GM18508 (cell line): Measurements from ENCODE around the gene MAP3K4.

Experiments used
- ATAC-seq: cut with Tn5 transposase; IDR thresholded peaks from one replicate; pipeline ENCODE4 v1.9.1; 2021; ENCODE audit warnings: moderate number of reproducible peaks; ENCODE audit not compliant: insufficient read depth, unreplicated experiment

MAP3K4 gene

DNA sequence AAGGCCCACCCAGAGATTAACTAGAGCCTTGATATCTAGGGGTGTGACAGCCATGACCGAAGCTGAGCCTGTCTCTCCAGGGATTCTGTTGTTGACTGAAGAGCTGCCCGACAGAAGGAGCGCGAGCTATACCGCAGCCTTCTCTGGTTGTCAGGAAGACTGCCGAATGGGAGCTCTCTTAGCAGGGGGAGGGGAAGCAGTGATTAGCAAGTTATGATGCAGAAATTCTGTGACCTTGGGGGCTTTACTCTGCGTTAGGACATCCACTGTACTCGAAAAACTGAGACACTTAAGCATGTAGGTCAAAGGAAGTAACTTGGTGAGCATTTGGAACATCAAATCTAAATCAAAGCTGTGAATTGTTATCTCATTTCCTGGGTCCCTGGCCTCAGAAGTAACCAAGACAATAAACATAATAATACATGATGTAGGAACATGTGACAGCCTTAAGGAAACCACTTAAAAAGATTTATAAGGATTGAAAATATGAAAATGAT, 84.7 kb downstream of the MAP3K4 start:
- ATAC-seq, result no peak

DNA sequence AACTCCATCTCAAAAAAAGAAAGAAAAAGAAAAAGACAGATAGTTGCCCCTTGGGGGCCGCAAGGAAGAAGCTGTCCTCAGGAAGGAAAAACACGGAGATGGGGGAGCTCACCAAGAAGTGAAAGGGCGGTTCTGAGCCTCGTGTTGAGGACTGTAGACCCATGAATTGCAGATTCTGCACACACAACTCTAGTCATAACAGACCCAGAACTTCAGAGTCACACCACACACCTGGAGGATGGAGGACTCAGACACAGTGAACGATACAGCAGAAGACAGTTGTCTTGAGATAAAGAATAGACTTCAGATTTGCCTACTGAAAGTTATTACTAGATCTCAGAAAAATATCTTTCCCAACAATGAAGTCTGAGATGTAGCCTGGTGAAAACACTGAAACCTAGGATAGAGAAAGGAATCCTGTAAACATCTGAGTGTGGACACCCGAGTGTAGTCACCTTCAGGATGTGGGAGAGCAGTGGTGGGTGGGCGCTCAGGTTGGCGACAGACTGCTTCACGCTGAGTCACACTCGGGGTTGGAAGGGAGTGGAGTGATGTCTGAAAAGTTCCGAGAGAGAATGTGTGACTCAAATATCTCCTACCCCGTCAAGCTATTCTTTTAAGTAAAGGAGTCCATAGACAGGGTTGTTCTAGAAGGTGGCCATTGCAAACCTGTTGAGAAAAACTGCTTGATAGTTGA, 88.1 kb downstream of the MAP3K4 start:
- no peak for ATAC-seq

DNA sequence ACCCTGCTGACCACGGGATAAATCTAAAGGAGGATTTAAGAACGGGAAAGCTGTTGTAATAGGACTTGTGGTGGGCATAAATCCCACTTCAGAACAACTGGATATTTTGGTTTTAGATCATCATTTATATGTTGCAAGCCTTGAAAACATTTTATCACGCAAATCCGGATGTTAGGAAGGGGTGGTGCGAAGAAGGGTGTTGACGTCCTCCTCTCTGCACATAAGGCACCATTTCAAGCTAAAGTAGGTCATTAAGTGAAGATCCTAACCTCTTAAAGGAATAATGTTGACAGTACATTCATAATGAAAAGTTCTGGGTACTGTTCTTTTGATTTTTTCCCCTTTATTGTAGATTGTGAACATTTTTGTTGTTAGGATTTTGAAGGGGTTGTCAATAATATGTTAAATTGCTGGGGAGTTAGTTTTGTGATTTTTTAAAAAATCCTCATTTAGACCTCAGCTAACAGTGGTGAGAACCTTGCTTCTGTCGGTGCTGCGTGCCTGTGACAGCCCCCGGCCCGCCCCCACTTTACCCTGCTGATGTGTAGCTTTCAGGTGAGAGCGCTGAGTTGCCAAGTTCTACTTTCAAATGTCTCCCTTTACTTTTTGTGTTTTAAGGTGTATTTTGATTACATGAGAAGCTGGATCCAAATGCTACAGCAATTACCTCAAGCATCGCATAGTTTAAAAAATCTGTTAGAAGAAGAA, 88.8 kb downstream of the MAP3K4 start:
- ATAC-seq, result no peak

DNA sequence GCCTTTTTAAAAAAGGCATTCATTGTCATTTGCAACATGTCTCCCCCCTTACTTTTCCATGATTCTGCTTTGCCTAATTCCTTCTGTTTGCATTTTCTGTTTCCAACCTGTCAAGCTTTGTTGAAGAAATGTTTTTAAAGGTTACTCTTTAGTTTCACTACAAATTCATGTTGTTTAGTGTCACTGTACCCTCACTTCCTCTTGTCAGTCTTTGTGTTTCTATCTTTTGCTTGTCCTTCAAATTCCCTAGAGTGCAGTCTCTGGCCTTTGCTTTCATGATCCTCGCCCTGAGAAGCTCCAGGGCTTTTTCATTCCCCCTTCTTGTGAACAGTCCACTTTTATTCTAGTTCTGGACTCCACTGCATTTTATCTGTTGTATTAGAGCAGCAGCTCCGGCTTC, 90.6 kb downstream of the MAP3K4 start:
- no peak for ATAC-seq

DNA sequence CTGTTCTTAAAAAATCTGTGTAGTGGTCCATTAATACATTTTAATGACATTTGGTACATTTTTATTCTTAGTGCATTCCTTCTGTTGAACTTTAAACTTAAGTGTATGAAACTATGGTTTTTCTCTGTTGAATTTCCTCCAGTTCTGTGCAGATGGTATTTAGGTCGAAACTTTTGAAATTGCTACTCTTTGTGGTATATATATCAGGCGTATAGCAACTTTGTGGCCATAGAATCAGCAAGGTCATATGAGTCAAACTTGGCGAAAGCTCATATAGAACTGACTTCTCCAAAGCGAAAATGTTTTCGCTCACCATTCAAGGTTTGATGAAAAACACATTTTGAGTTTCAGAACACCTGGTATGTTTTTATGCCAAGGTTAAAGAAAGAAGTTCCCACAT, 93.7 kb downstream of the MAP3K4 start:
- no peak for ATAC-seq

DNA sequence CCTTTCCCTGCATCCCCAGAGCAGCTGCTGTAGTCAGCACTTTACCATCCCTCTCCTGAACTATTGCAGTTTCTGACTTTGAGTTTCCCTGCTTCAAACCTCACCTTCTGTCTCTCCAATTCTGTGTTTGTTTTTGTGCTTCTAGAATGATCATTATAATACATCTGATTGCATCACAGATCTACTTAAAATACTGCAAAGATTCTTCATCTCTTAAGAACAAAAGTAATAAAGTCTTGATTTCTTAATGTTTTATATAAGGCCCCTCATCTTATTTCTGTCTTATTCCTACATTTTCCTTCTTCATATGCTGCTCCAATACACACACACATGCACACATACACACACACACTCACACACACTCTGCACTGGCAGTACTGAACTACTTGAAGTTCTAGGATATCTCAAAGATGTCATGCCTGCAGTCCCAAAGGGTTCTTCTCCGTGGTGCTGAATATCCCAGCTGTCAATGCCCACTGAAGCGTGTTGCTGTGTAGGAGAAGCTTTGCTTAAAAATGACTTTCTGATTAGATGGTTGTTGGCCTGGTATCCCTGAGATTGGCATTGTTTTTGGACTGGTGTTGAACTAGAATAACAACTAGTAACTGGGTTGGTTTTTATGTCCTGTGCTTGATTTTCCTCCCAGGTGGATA, 97.2 kb downstream of the MAP3K4 start:
- no peak for ATAC-seq

DNA sequence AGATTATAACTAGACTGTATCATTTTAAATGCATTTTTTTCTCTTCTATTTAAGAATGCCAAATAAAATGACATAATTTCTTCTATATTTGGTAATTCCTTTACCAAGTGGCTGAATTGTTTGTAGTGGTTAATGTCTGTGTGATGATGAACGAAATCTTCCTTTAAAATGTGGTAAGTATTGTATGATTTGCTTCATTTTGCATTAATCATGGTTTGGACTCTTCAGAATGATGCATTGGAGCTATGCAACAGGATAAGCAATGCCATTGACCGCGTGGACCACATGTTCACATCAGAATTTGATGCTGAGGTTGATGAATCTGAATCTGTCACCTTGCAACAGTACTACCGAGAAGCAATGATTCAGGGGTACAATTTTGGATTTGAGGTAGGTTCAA, 99.6 kb downstream of the MAP3K4 start:
- ATAC-seq, result no peak

DNA sequence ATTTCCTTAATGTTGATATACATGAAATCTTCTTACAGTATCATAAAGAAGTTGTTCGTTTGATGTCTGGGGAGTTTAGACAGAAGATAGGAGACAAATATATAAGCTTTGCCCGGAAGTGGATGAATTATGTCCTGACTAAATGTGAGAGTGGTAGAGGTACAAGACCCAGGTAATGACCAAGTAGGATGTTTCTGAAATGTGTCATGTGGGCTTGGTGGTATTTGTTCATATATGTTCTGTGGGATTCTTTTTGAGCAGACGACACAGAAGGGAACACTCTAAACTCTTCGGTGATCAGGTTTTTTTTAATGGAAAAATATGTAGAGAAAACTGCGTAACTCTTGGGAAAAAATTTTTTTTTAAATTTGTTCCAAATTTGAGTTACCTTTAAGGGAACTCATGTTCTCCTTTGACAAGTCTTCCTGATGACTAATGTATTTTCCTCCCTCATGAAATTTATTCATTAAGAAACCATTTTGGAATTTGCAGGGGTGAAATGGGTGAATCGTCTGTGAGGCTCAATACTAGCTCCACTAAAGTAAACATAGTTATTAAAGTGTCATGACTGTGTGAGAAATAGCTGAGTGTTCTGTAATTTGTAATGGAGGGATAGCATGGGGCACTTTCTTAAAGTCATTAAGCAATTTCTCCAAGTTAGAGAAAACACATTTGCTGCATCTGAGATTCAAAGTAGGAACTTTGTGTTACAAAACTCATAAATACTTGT, 100.6 kb downstream of the MAP3K4 start:
- ATAC-seq, result no peak

DNA sequence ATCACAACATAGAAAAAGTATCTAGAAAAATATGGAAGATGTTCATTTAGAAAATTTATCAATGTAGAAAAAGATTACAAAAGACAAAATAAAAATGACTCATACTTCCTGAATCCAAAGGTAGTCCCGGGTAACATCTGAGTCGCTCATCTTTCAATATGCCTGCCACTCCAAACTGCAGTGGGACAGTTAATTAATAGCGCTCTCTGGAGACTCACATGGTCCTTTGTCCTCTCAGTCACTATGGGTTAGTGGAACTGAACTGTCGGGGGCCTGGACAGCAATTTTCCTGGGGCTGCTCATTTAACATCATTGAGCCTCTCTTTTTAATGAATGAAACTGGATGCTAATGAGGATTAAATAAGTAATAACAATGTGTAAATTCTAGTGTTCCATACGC, 103.4 kb downstream of the MAP3K4 start:
- no peak for ATAC-seq

DNA sequence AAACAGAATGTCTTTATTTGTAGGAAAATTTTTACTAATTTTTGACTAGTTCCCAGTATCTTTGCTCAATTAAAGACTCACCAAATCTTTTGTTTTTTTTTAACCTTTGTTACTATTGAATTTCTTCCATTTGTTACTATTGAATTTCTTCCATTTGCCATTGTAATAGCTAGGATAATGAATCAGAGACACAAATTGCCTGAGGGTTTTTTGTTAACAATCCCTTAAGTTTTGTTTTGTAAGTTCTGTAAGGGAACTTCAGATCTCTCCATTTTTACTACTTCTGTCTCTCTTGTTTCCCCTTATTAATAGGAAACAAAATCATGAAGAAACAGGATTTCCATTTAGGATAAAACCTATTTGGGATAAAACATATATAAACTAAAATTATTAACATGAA, 104.3 kb downstream of the MAP3K4 start:
- no peak for ATAC-seq

DNA sequence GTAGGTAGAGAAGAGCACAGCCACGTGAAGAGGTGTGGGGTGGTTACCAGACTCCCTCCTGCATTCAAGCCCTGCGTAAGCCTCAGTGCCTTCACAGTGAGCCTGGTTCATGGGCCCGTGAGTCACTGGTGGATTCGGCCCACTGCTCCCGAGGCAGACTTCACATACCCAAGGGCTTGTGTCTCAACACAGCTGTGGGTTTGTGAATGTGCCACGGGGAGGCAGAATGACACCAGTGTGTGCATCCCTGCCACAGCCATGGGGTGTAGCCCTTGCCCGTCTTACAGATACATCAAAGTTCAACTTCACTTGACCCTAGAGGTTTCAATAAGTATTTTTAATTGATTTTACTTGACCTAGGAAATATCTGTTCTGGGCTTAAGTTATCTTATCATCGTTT, 108.5 kb downstream of the MAP3K4 start:
- ATAC-seq, result no peak

DNA sequence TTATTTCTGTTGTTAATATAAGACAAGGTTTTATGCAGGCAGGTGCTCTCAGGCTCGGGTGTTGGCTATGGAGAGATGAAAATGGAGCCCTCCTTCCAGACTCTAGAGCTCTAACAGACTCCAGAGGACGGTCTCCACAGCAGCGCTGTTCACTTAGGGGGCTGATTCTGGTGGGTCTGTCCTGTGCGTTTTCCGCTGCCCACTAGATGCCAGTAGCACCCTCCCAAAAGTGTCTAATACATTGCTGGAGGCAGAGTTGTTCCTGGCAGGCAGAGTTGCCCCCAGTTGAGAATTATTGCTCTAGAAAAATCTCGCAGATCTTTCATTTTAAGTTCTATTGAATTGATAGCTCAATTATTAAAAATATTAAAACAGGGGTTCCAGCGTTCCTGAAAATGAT, 109.9 kb downstream of the MAP3K4 start:
- no peak for ATAC-seq

DNA sequence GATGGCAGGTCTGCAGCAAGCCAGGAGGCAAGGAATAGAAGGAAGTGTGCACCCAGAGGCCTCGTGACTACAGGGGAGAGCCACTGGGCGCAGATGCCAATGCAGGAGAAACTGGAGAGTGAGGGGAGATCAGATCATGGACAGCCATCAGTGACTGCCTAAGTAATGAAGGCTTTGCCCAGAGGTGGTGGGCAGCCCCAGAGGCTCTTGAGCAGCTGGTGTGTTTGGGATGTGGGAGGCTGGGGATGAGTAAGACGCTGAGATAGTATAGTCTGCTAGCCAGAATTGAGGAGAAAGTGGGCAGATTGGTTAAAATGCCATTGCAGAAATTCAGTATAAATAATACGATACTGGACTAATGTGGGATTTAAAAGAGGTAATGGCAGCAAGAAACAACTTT, 111.9 kb downstream of the MAP3K4 start:
- no peak for ATAC-seq

DNA sequence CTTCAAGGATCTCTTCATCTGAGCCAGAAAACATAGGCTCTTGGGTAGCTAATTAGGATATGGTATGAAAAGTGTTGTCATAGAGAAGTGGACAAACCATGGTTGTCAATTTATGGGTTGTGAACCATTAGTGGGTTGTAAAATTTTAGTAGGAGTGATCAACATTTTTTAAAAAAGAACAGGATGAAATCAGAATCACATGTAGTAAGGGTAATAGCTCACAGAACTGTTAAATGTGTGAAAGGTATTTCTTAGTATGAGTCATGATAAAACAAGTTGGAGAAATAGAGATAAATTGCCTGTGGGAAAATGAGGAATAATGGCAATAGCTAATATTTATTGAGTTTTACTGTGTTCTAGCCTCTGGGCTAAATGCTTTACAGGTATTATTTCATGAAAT, 113.4 kb downstream of the MAP3K4 start:
- ATAC-seq, result no peak

DNA sequence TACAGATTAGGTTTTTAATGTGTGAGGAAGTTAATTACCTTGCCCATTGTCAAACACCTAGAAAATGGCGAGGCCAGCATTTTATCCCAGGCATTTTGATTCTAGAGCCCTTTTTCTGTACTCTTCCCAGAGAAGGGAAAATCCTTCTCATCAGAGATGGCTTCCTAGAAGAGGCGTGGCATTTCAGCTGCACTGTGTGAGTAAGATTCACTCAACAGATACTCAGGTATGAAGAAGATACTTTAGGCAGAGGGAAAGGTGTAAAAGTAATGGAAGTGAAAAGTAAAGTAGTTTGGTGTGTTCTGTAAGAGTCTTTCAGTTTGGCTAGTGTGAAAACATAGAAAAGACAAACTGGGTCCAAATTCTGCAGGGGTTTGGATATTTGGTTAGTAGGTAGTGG, 113.8 kb downstream of the MAP3K4 start:
- no peak for ATAC-seq

DNA sequence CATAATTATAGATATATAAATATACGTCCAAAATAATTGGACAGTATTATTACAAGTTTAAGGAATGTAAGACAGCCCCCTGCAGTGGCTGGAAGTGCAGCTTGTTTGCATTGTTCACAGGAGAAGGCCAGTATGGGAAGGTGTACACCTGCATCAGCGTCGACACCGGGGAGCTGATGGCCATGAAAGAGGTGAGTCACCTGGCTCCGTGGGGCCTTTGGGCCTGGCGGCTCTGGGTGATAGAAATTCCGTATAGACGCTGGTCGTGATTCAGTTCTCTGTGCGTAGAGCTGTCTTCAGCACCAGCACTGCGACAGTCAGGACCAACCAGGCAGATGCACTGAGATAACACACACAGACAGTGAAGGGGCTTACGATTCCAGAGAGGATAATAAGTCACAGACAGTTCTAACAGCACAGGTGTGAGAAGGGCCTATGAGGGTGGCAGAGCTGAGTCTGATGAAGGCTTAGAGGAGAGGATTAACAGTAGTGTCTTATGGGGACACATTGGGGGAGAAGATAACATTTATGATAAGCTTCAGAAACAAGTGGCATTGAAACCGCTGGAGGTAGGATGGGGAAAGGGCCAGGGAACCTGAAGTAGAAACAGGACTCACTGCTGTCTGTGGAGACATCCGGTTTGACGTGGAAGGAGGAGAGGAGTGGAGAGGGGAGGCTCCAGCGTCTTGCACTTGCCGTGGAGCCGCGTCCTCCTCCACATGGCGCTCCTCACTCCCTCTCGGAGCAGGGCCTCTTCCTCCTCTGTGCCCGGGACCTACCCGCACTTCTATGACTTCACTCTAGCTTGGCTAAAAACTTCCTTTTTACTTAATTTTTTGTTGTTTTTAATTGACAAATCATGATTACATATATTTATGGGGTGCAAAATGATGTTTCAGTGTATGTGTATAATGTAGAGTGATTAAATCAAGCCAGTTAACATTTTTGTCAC, 116.5 kb downstream of the MAP3K4 start:
- ATAC-seq, result no peak

DNA sequence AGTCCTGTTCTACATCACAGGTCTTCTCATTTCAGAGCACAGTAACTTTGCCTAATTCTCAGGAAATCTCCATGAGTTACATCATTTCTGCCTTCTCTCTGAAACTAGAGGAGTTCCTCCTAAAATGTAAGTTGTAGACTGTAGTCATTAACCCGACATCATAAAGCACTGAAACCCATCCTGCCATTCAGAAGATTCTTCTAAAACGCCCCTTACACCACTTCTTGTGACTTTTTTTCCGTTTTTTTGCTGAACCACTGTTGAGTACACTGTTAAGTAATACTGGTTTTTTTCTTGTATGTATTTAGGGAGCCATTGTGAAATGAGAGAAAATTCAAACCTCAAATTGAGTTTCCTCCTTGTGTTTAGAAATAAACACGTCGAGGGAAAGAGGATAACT, 117.3 kb downstream of the MAP3K4 start:
- no peak for ATAC-seq

DNA sequence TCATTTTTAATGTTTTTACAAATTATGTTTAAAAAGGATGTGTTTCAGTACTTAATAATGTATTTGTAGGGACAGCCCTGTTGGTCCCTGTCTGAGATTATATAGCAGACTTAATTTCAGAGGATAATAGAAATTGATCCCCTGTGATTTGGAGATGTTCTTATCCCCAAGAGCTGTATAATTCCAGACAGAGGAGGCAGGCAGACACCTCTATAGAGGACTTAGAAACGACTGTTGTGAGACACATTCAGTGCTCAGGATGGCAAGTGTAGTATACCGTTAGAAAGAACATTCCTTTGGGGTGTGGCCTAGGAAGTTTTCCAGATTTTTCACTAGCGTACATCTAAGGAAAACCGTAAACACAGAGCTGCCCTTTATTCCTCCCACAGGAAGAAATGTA, 117.8 kb downstream of the MAP3K4 start:
- ATAC-seq, result no peak

DNA sequence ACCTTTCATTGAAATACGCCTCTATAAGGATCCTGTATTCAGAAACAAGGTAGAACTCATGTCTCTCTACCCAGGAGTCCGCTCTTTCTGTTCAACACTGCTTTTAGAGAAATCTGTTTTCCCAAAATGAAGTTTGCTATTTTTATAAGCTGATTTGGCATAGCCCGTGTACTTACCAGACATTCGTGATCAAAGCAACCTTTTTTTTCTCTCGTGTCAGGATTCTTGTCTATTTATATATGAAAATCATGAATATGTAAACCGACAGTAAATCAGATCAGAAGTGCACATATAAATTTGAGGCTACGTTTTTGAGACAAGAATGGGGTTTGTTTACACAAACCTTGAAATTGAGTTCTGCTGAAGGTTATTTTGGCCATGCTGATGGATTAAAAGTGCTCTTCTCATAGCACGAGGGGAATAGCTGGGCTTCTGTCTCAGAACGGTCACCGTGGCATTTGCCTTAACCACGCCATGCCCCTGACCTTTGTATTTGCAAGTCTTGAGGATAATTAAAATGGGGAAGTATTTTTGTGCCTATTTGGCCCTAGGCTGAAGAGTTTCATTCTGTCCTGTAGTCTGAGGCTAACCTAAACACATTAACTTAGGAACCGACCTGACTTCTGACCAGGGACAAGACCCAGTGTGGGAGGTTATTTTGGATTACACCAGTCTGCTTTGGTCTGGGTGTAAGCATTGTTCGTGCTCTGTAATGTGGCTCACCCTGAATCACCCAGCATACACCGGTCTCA, 118.6 kb downstream of the MAP3K4 start:
- no peak for ATAC-seq
